CD14-positive monocyte (primary cell): ENCODE measurements around the gene STMP1. TPM values are rescaled to one million over a fixed set of nuclear protein-coding genes. Genes with fewer than 3 reads are reported as not detected.

ENCODE experiments used
- DNase-seq, 3 donors: peaks; one replicate each; pipeline ENCODE4 v3.0.0-alpha.2; 2011 to 2022
- H2AFZ ChIP-seq: 2 replicates; pipeline ENCODE4 v1.6.0; 2012; ENCODE audit warnings: mild to moderate bottlenecking, low read depth, low read length, inconsistent platforms; ENCODE audit not compliant: insufficient read depth, poor library complexity, severe bottlenecking
- H3K27ac ChIP-seq, 2 donors: 1 replicate in 1 of 2; 2 replicates in 1 of 2; pipeline ENCODE4 v1.5.1; 2012 to 2013; ENCODE audit warnings: low read length in 2 of 2, control low read depth in 1 of 2, inconsistent platforms in 1 of 2, low read depth in 1 of 2, mild to moderate bottlenecking in 1 of 2
- H3K27me3 ChIP-seq, 2 donors: one replicate each; pipeline versions ENCODE4 v1.6.0 to v1.6.1; 2011 to 2013; ENCODE audit warnings: low read length in 2 of 2; ENCODE audit not compliant: control insufficient read depth in 2 of 2, insufficient read depth in 2 of 2
- H3K36me3 ChIP-seq, 2 donors: replicated peaks in 1 of 2; 1 replicate in 1 of 2; 2 replicates in 1 of 2; pipeline versions ENCODE4 v1.5.1 to v1.6.1; 2012 to 2013; ENCODE audit warnings: low read length in 2 of 2, control low read depth in 1 of 2, inconsistent platforms in 1 of 2, mild to moderate bottlenecking in 1 of 2; ENCODE audit not compliant: insufficient read depth in 2 of 2, control insufficient read depth in 1 of 2
- H3K4me1 ChIP-seq, 2 donors: 1 replicate in 1 of 2; 2 replicates in 1 of 2; pipeline versions ENCODE4 v1.5.1 to v1.6.1; 2012 to 2013; ENCODE audit warnings: low read length in 2 of 2, control low read depth in 1 of 2, inconsistent platforms in 1 of 2, mild to moderate bottlenecking in 1 of 2, moderate library complexity in 1 of 2; ENCODE audit not compliant: insufficient read depth in 2 of 2, control insufficient read depth in 1 of 2
- H3K4me2 ChIP-seq: replicated peaks from 2 replicates; pipeline ENCODE3; 2012; ENCODE audit warnings: low read length, moderate library complexity, mild to moderate bottlenecking; ENCODE audit not compliant: poor library complexity, severe bottlenecking; ENCODE audit errors: extremely low read depth
- H3K4me3 ChIP-seq, 3 experiments: fragments of 200-600 bp in 1 of 3; sonication (generic) in 1 of 3; replicated peaks in 1 of 3; 1 replicate in 2 of 3; 2 replicates in 1 of 3; pipeline ENCODE4 v1.5.1; 2011 to 2013; ENCODE audit warnings: low read length in 3 of 3, mild to moderate bottlenecking in 3 of 3, control low read depth in 2 of 3, low read depth in 2 of 3, inconsistent platforms in 1 of 3, moderate library complexity in 1 of 3
- H3K79me2 ChIP-seq: 2 replicates; pipeline ENCODE4 v1.6.0; 2012; ENCODE audit warnings: mild to moderate bottlenecking, control low read depth, inconsistent platforms, low read length, moderate library complexity; ENCODE audit not compliant: insufficient read depth
- H3K9ac ChIP-seq: 2 replicates; pipeline ENCODE4 v1.6.0; 2017; ENCODE audit warnings: low read length, mild to moderate bottlenecking; ENCODE audit not compliant: insufficient read depth, poor library complexity, severe bottlenecking
- H3K9me3 ChIP-seq, 2 donors: replicated peaks in 1 of 2; 1 replicate in 1 of 2; 2 replicates in 1 of 2; pipeline versions ENCODE4 v1.5.1 to v1.6.1; 2012 to 2013; ENCODE audit warnings: low read length in 2 of 2, control low read depth in 1 of 2; ENCODE audit not compliant: control insufficient read depth in 1 of 2, insufficient read depth in 1 of 2
- H4K20me1 ChIP-seq: 2 replicates; pipeline ENCODE4 v1.6.0; 2012; ENCODE audit warnings: mild to moderate bottlenecking, low read length, control low read depth, moderate library complexity; ENCODE audit not compliant: insufficient read depth
- H3K27ac Mint-ChIP-seq, 7 donors: one replicate each; pipeline ENCODE4 v1.8.0; 2020; ENCODE audit warnings: mild to moderate bottlenecking in 7 of 7, mixed read lengths in 7 of 7, moderate library complexity in 6 of 7, inconsistent platforms in 2 of 7
- H3K27me3 Mint-ChIP-seq, 3 donors: one replicate each; pipeline ENCODE4 v1.8.0; 2021 to 2022; ENCODE audit warnings: low read depth in 3 of 3, mild to moderate bottlenecking in 3 of 3, mixed read lengths in 3 of 3, moderate library complexity in 3 of 3, inconsistent platforms in 1 of 3
- H3K36me3 Mint-ChIP-seq, 2 donors: one replicate each; pipeline ENCODE4 v1.8.0; 2020; ENCODE audit warnings: mixed read lengths in 2 of 2, inconsistent platforms in 1 of 2, mild to moderate bottlenecking in 1 of 2
- H3K4me1 Mint-ChIP-seq: one replicate; pipeline ENCODE4 v1.8.0; 2020; ENCODE audit warnings: mild to moderate bottlenecking, mixed read lengths
- H3K4me3 Mint-ChIP-seq, 2 donors: one replicate each; pipeline ENCODE4 v1.8.0; 2020; ENCODE audit warnings: mild to moderate bottlenecking in 2 of 2, mixed read lengths in 2 of 2, moderate library complexity in 1 of 2
- H3K9me3 Mint-ChIP-seq, 7 donors: one replicate each; pipeline ENCODE4 v1.8.0; 2020 to 2022; ENCODE audit warnings: mixed read lengths in 7 of 7, mild to moderate bottlenecking in 6 of 7, moderate library complexity in 6 of 7, inconsistent platforms in 2 of 7
- WGBS: methylation state at CpG from one replicate; pipeline ENCODE4 v1.1.5; 2013; ENCODE audit warnings: missing lambda C conversion rate; ENCODE audit not compliant: insufficient coverage; 5-methylcytosine and 5-hydroxymethylcytosine counted together
- intact Hi-C, 2 donors: fragments of 100-400 bp; cut with micrococcal nuclease; formaldehyde crosslinking; loops; one replicate each; pipeline versions ENCODE4 v1.15.0 to v1.15.1; 2023
- polyA plus RNA-seq, 3 donors: library from polyadenylated mRNA; depleted of rRNA in 1 of 3; unstranded in 2 of 3; stranded (reverse) in 1 of 3; fragments of 300-500 nt in 2 of 3; fragments of >200 nt in 1 of 3; fragmentation: Illumina TruSeq in 2 of 3; gene quantifications; 1 replicate in 2 of 3; 2 replicates in 1 of 3; pipeline ENCODE4 v1.2.3, GENCODE V29; 2012 to 2021
- small RNA-seq: library from RNA; depleted of rRNA; stranded (forward); fragments of <200 nt; gene quantifications from one replicate; pipeline ENCODE3, GENCODE V24; 2012; ENCODE audit warnings: low read depth; ENCODE audit not compliant: insufficient read length
- TF ChIP-seq, protein P1 (sequence below): fragments of 200-600 bp; IDR thresholded peaks from one replicate; pipeline ENCODE4 v1.8.0; 2022; ENCODE audit warnings: antibody characterized with exemption, mild to moderate bottlenecking

The STMP1 gene
- polyA plus RNA-seq, 3 donors: 20.4 to 108 (median 88.8) TPM

DNA sequence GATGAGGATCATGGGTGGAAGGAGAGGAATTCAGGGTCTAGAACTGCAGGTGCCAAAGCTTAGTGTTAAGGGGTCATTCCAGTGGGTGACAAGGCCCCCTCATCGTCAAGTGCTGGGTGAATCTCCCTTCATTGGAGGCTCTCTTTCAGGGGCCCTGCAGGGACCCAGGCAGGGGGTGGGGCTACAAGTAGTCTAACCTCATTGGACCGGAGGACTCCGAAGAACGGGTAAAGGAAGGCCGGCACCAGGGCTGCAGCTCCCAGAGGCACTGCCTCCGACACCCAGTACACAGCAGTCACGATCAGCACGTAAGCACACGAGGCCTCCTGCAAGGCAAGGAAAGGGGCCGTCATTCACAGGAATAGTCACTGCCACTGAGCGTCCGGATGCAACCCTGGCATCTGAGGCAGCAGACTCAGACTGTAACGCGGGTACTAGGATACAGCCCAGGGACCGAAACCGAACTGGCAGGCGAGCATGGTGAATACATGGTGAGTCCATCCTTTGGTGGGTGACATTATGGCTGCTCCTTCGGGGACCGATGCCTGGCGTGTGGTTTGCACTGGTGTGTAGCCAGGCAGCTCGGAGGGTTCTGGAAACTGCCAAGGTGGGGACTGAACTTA, 59.0 kb downstream of the STMP1 start:
- Histone ChIP-seq H3K36me3 (no peaks in the 10 kb centered on the region), H3K4me3 (no peak overlapping the region), H3K9ac (no peak overlapping the region), H3K79me2 (no peaks in the 10 kb centered on the region), H3K9me3 (no peaks in the 10 kb centered on the region), H3K4me1 (no peaks in the 10 kb centered on the region), H3K4me2 (no peak overlapping the region), H3K27ac (no peak overlapping the region), H2AFZ (no peak overlapping the region), H4K20me1 (no peaks in the 10 kb centered on the region), H3K27me3 (no peaks in the 10 kb centered on the region)
- 94% methylated on average over 21 of the region's 21 CpGs for WGBS
- Mint-ChIP-seq H3K4me1 (peaks cover 3% of the 10 kb centered on the region), H3K36me3 (no peaks in the 10 kb centered on the region), H3K27me3 (peaks cover 0 to 4% (median 2%) of the 10 kb centered on the region in 3 donors), H3K9me3 (peaks cover 0 to 3% (median 0%) of the 10 kb centered on the region in 7 donors), H3K27ac (no peak overlapping the region), H3K4me3 (no peak overlapping the region)
- no peak for DNase-seq
- intact Hi-C loops: no loop called here
- TF ChIP-seq, protein P1, sequence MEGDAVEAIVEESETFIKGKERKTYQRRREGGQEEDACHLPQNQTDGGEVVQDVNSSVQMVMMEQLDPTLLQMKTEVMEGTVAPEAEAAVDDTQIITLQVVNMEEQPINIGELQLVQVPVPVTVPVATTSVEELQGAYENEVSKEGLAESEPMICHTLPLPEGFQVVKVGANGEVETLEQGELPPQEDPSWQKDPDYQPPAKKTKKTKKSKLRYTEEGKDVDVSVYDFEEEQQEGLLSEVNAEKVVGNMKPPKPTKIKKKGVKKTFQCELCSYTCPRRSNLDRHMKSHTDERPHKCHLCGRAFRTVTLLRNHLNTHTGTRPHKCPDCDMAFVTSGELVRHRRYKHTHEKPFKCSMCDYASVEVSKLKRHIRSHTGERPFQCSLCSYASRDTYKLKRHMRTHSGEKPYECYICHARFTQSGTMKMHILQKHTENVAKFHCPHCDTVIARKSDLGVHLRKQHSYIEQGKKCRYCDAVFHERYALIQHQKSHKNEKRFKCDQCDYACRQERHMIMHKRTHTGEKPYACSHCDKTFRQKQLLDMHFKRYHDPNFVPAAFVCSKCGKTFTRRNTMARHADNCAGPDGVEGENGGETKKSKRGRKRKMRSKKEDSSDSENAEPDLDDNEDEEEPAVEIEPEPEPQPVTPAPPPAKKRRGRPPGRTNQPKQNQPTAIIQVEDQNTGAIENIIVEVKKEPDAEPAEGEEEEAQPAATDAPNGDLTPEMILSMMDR: no peak

DNA sequence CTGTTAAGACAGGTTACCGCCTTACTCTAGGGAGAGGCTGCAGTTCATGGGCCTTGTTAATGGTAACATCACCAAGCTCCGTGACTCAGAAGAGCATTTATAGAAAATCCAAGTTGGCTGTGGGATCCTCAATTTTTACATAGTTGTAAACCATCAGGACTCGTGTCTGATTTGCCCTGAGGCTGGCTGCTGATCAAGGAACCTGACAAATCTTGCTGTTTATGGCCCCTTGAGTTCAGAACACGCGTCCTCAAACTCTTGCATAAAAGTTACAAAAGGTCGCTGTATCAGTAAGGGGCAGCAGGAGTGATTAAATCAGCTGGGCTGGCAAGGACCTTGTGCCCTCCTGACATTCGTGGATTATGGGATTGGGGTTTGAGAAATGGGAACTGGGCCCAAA, 61.1 kb downstream of the STMP1 start:
- H3K4me1 ChIP-seq: no peaks in the 10 kb centered on the region
- no peak overlapping the region for H2AFZ ChIP-seq
- H3K4me1 Mint-ChIP-seq: peaks cover 3% of the 10 kb centered on the region
- no peaks in the 10 kb centered on the region for H4K20me1 ChIP-seq
- H3K79me2 ChIP-seq: no peaks in the 10 kb centered on the region
- H3K9me3 Mint-ChIP-seq: peaks cover 0 to 3% (median 0%) of the 10 kb centered on the region in 7 donors
- intact Hi-C loops: no loop called here
- 88% methylated on average over 7 of the region's 7 CpGs for WGBS
- H3K4me3 Mint-ChIP-seq: no peak overlapping the region
- H3K36me3 Mint-ChIP-seq: no peaks in the 10 kb centered on the region
- peaks cover 0 to 4% (median 2%) of the 10 kb centered on the region in 3 donors for H3K27me3 Mint-ChIP-seq
- no peak overlapping the region for H3K27ac Mint-ChIP-seq
- no peaks in the 10 kb centered on the region for H3K9me3 ChIP-seq
- H3K27ac ChIP-seq: no peak overlapping the region
- H3K9ac ChIP-seq: no peak overlapping the region
- no peak overlapping the region for H3K4me2 ChIP-seq
- DNase-seq: no peak
- H3K4me3 ChIP-seq: no peak overlapping the region
- TF ChIP-seq, protein P1: no peak
- H3K36me3 ChIP-seq: no peaks in the 10 kb centered on the region
- H3K27me3 ChIP-seq: no peaks in the 10 kb centered on the region

Small RNAs within 50 kb of the gene (small RNA-seq; reads per million reads assigned to genes)
- gene RNU6-1154P: not detected

Other genes starting within 250 kb of the STMP1 start
- gene CNOT4, start 152.4 kb upstream of the STMP1 start, polyA plus RNA-seq: 1 to 10 TPM; 4.3 to 7.9 (median 6.3) TPM
- 10 to 100 TPM; 10.9 to 15.2 (median 13.7) TPM for gene NUP205, start 104.6 kb upstream of the STMP1 start, polyA plus RNA-seq
- not detected for gene SLC13A4, start 65.7 kb downstream of the STMP1 start, polyA plus RNA-seq
- not detected for gene FAM180A, start 86.3 kb downstream of the STMP1 start, polyA plus RNA-seq